ENCODE data around the gene ANKRD52.
"Not testable (repeated sequence)": the region's sequence is repeated elsewhere in the genome, so short reads cannot be mapped to it uniquely, and the experiment has no call there.

- TF ChIP-seq, protein P1, sequence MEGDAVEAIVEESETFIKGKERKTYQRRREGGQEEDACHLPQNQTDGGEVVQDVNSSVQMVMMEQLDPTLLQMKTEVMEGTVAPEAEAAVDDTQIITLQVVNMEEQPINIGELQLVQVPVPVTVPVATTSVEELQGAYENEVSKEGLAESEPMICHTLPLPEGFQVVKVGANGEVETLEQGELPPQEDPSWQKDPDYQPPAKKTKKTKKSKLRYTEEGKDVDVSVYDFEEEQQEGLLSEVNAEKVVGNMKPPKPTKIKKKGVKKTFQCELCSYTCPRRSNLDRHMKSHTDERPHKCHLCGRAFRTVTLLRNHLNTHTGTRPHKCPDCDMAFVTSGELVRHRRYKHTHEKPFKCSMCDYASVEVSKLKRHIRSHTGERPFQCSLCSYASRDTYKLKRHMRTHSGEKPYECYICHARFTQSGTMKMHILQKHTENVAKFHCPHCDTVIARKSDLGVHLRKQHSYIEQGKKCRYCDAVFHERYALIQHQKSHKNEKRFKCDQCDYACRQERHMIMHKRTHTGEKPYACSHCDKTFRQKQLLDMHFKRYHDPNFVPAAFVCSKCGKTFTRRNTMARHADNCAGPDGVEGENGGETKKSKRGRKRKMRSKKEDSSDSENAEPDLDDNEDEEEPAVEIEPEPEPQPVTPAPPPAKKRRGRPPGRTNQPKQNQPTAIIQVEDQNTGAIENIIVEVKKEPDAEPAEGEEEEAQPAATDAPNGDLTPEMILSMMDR (optimal IDR thresholded peaks at IDR 0.05 in 1 of 3, IDR thresholded peaks at IDR 0.05 in 1 of 3, conservative IDR thresholded peaks at IDR 0.05 in 1 of 3; ENCODE audit: extremely low read depth in 1 of 3, insufficient read depth in 2 of 3, low read length in 3 of 3): not testable (repeated sequence)
- not testable (repeated sequence) for TF ChIP-seq EZH2 (IDR thresholded peaks at IDR 0.05; ENCODE audit: low read length)
Measured at GRCh38 chr12:56272468-56272867, 14.3 kb upstream of the ANKRD52 start.
